H1 (cell line): Measurements from ENCODE around the gene CDH6. TPM values are rescaled to one million over a fixed set of nuclear protein-coding genes. Genes with fewer than 3 reads are reported as not detected.

ENCODE experiments used
- ASH2L ChIP-seq: fragments of 200-600, 300-600 bp; sonication (generic); IDR thresholded peaks from one replicate; pipeline ENCODE4 v1.7.1; 2017; ENCODE audit warnings: low read length
- CREB1 ChIP-seq: IDR thresholded peaks from 2 replicates; pipeline ENCODE4 v1.6.1; 2012; ENCODE audit warnings: inconsistent platforms
- MAFK ChIP-seq: IDR thresholded peaks from 2 replicates; pipeline ENCODE4 v1.6.1; 2012; ENCODE audit warnings: low read depth, mild to moderate bottlenecking, improper control_type of control experiment, low read length
- polyA plus RNA-seq, 7 experiments: library from polyadenylated mRNA; depleted of rRNA in 3 of 7; stranded (reverse) in 5 of 7; unstranded in 2 of 7; fragments of >200 nt in 5 of 7; fragments of 200-250 nt in 2 of 7; gene quantifications; 1 replicate in 5 of 7; 2 replicates in 1 of 7; 4 replicates in 1 of 7; pipeline versions ENCODE4 v1.2.1 to v1.2.3, GENCODE V29; 2011 to 2013; ENCODE audit warnings: missing spikeins in 2 of 7, mixed read lengths in 2 of 7
- total RNA-seq: library from RNA; stranded (reverse); fragmentation: NEBNext Ultra II Directional; extraction: Animal tissue kit (Norgen Biotek cat#: 25700); gene quantifications from 2 replicates; pipeline ENCODE4 v1.2.1, GENCODE V29; 2021

The CDH6 gene
- total and polyA plus RNA-seq, 2 of the 8 experiments (the other 6 are each of a cell fraction or from before 2014, with no cell fraction given), result 1.4 to 1.9 TPM

GRCh38 chr5:31280210-31280609 lies 86.7 kb downstream of the CDH6 start (continued):
- TF ChIP-seq ASH2L, result no peak
- TF ChIP-seq MAFK, result no peak
- TF ChIP-seq CREB1, result no peak
